Neural progenitor cell (in vitro differentiated cells): Measurements from ENCODE around the gene DOCK3.

ENCODE experiments used
- EZH2 ChIP-seq: fragments of 200-600 bp; sonication (generic); IDR thresholded peaks from 2 replicates; pipeline ENCODE4 v1.6.1; 2017; ENCODE audit warnings: antibody characterized with exemption, mild to moderate bottlenecking, moderate library complexity
- EZH2phosphoT487 ChIP-seq: fragments of 200-600 bp; sonication (generic); IDR thresholded peaks from 2 replicates; pipeline ENCODE4 v1.6.1; 2017; ENCODE audit warnings: antibody characterized with exemption
- TF ChIP-seq, protein P1 (sequence below): fragments of 200-600 bp; sonication (generic); IDR thresholded peaks from 2 replicates; pipeline ENCODE4 v1.5.1; 2017; ENCODE audit warnings: antibody characterized with exemption, mild to moderate bottlenecking

DNA sequence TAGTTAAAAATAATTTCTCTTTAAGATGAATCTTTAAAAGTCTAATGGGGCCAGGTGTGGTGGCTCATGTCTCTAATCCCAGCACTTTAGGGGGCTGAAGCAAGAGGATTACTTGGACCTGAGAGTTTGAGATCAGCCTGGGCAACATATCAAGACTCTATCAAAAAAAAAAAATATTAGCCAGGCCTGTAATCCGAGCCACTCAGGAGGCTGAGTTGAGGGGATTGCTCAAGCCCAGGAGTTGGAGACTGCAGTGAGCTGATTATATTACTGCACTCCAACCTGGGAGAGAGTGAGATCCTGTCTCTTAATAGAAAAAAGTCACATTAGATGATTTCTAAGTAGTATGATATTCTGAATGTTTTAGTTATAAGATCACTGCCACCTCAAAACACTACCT lies 388.3 kb downstream of the DOCK3 start:
- TF ChIP-seq, protein P1, sequence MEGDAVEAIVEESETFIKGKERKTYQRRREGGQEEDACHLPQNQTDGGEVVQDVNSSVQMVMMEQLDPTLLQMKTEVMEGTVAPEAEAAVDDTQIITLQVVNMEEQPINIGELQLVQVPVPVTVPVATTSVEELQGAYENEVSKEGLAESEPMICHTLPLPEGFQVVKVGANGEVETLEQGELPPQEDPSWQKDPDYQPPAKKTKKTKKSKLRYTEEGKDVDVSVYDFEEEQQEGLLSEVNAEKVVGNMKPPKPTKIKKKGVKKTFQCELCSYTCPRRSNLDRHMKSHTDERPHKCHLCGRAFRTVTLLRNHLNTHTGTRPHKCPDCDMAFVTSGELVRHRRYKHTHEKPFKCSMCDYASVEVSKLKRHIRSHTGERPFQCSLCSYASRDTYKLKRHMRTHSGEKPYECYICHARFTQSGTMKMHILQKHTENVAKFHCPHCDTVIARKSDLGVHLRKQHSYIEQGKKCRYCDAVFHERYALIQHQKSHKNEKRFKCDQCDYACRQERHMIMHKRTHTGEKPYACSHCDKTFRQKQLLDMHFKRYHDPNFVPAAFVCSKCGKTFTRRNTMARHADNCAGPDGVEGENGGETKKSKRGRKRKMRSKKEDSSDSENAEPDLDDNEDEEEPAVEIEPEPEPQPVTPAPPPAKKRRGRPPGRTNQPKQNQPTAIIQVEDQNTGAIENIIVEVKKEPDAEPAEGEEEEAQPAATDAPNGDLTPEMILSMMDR = no peak
- no peak for TF ChIP-seq EZH2
- no peak for TF ChIP-seq EZH2phosphoT487
